H1 (cell line): ENCODE data around the gene LENG1. TPM values are rescaled to one million over a fixed set of nuclear protein-coding genes. Genes with fewer than 3 reads are reported as not detected.

Experiments used
- EZH2 ChIP-seq: fragments of 200-600 bp; sonication (generic); IDR thresholded peaks from 2 replicates; pipeline ENCODE4 v1.7.1; 2012; ENCODE audit warnings: low read depth, mild to moderate bottlenecking, moderate library complexity, low read length, inconsistent platforms; ENCODE audit not compliant: severe bottlenecking
- KDM1A ChIP-seq: fragments of 200-600, 300-600 bp; sonication (generic); IDR thresholded peaks from 2 replicates; pipeline ENCODE4 v1.7.1; 2016; ENCODE audit warnings: mild to moderate bottlenecking, low read length, borderline replicate concordance
- NANOG ChIP-seq: IDR thresholded peaks from 2 replicates; pipeline ENCODE4 v1.6.1; 2011; ENCODE audit warnings: low read length, low read depth, mild to moderate bottlenecking, inconsistent platforms; ENCODE audit not compliant: insufficient read depth, poor library complexity, severe bottlenecking
- RAD21 ChIP-seq, 2 experiments: IDR thresholded peaks in 1 of 2; conservative IDR thresholded peaks in 1 of 2; 2 replicates each; pipeline ENCODE4 v1.6.1; 2011; ENCODE audit warnings: low read depth in 2 of 2, low read length in 2 of 2, improper control_type of control experiment in 1 of 2, inconsistent platforms in 1 of 2, mild to moderate bottlenecking in 1 of 2, moderate library complexity in 1 of 2
- SP2 ChIP-seq: IDR thresholded peaks from 2 replicates; pipeline ENCODE4 v1.6.1; 2012; ENCODE audit warnings: mild to moderate bottlenecking, low read length, inconsistent platforms
- SRF ChIP-seq: IDR thresholded peaks from 2 replicates; pipeline ENCODE4 v1.6.1; 2011; ENCODE audit warnings: mild to moderate bottlenecking, low read depth, low read length, moderate library complexity
- polyA plus RNA-seq, 7 experiments: library from polyadenylated mRNA; depleted of rRNA in 3 of 7; stranded (reverse) in 5 of 7; unstranded in 2 of 7; fragments of >200 nt in 5 of 7; fragments of 200-250 nt in 2 of 7; gene quantifications; 1 replicate in 5 of 7; 2 replicates in 1 of 7; 4 replicates in 1 of 7; pipeline versions ENCODE4 v1.2.1 to v1.2.3, GENCODE V29; 2011 to 2013; ENCODE audit warnings: missing spikeins in 2 of 7, mixed read lengths in 2 of 7
- total RNA-seq: library from RNA; stranded (reverse); fragmentation: NEBNext Ultra II Directional; extraction: Animal tissue kit (Norgen Biotek cat#: 25700); gene quantifications from 2 replicates; pipeline ENCODE4 v1.2.1, GENCODE V29; 2021
- TF ChIP-seq, protein P1 (sequence below): fragments of 300-600 bp; sonication (generic); IDR thresholded peaks from 2 replicates; pipeline ENCODE4 v1.7.1; 2012; ENCODE audit warnings: low read length, moderate library complexity, mild to moderate bottlenecking, inconsistent platforms; ENCODE audit not compliant: insufficient replicate concordance
- TF ChIP-seq, protein P2 (sequence below): IDR thresholded peaks from 2 replicates; pipeline ENCODE4 v1.6.1; 2012; ENCODE audit warnings: low read length, inconsistent platforms

LENG1 gene
- total and polyA plus RNA-seq, 2 of the 8 experiments (the other 6 are each of a cell fraction or from before 2014, with no cell fraction given): 1.2 to 4.4 TPM

DNA sequence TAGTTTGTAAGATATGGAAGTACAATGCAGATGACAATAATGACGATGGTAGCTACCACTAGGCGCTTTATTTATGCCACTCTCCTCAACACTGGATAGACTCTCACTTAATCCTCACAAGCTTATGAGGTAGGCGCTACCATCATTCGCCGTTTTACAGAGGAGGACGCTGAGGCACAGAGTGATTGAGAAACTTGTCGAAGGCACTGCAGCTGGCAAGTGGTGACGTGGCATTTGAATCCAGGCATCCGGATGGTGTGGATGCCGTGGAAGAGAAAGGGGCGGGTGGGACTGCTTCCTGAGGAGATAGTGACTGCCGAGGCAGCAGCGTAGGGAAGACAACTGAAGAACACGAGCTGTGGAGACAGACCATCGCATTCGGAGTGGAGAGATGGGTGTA, 39.9 kb upstream of the LENG1 start (continued):
- TF ChIP-seq, protein P1, sequence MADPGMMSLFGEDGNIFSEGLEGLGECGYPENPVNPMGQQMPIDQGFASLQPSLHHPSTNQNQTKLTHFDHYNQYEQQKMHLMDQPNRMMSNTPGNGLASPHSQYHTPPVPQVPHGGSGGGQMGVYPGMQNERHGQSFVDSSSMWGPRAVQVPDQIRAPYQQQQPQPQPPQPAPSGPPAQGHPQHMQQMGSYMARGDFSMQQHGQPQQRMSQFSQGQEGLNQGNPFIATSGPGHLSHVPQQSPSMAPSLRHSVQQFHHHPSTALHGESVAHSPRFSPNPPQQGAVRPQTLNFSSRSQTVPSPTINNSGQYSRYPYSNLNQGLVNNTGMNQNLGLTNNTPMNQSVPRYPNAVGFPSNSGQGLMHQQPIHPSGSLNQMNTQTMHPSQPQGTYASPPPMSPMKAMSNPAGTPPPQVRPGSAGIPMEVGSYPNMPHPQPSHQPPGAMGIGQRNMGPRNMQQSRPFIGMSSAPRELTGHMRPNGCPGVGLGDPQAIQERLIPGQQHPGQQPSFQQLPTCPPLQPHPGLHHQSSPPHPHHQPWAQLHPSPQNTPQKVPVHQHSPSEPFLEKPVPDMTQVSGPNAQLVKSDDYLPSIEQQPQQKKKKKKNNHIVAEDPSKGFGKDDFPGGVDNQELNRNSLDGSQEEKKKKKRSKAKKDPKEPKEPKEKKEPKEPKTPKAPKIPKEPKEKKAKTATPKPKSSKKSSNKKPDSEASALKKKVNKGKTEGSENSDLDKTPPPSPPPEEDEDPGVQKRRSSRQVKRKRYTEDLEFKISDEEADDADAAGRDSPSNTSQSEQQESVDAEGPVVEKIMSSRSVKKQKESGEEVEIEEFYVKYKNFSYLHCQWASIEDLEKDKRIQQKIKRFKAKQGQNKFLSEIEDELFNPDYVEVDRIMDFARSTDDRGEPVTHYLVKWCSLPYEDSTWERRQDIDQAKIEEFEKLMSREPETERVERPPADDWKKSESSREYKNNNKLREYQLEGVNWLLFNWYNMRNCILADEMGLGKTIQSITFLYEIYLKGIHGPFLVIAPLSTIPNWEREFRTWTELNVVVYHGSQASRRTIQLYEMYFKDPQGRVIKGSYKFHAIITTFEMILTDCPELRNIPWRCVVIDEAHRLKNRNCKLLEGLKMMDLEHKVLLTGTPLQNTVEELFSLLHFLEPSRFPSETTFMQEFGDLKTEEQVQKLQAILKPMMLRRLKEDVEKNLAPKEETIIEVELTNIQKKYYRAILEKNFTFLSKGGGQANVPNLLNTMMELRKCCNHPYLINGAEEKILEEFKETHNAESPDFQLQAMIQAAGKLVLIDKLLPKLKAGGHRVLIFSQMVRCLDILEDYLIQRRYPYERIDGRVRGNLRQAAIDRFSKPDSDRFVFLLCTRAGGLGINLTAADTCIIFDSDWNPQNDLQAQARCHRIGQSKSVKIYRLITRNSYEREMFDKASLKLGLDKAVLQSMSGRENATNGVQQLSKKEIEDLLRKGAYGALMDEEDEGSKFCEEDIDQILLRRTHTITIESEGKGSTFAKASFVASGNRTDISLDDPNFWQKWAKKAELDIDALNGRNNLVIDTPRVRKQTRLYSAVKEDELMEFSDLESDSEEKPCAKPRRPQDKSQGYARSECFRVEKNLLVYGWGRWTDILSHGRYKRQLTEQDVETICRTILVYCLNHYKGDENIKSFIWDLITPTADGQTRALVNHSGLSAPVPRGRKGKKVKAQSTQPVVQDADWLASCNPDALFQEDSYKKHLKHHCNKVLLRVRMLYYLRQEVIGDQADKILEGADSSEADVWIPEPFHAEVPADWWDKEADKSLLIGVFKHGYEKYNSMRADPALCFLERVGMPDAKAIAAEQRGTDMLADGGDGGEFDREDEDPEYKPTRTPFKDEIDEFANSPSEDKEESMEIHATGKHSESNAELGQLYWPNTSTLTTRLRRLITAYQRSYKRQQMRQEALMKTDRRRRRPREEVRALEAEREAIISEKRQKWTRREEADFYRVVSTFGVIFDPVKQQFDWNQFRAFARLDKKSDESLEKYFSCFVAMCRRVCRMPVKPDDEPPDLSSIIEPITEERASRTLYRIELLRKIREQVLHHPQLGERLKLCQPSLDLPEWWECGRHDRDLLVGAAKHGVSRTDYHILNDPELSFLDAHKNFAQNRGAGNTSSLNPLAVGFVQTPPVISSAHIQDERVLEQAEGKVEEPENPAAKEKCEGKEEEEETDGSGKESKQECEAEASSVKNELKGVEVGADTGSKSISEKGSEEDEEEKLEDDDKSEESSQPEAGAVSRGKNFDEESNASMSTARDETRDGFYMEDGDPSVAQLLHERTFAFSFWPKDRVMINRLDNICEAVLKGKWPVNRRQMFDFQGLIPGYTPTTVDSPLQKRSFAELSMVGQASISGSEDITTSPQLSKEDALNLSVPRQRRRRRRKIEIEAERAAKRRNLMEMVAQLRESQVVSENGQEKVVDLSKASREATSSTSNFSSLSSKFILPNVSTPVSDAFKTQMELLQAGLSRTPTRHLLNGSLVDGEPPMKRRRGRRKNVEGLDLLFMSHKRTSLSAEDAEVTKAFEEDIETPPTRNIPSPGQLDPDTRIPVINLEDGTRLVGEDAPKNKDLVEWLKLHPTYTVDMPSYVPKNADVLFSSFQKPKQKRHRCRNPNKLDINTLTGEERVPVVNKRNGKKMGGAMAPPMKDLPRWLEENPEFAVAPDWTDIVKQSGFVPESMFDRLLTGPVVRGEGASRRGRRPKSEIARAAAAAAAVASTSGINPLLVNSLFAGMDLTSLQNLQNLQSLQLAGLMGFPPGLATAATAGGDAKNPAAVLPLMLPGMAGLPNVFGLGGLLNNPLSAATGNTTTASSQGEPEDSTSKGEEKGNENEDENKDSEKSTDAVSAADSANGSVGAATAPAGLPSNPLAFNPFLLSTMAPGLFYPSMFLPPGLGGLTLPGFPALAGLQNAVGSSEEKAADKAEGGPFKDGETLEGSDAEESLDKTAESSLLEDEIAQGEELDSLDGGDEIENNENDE: no peak
- TF ChIP-seq, protein P2, sequence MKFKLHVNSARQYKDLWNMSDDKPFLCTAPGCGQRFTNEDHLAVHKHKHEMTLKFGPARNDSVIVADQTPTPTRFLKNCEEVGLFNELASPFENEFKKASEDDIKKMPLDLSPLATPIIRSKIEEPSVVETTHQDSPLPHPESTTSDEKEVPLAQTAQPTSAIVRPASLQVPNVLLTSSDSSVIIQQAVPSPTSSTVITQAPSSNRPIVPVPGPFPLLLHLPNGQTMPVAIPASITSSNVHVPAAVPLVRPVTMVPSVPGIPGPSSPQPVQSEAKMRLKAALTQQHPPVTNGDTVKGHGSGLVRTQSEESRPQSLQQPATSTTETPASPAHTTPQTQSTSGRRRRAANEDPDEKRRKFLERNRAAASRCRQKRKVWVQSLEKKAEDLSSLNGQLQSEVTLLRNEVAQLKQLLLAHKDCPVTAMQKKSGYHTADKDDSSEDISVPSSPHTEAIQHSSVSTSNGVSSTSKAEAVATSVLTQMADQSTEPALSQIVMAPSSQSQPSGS: no peak
- TF ChIP-seq KDM1A (no peak), NANOG (no peak), SRF (no peak), RAD21 (IDR thresholded peaks at IDR 0.05 in 1 of 2, conservative IDR thresholded peaks at IDR 0.05 in 1 of 2; ENCODE audit: low read depth in 2 of 2, low read length in 2 of 2) (no peak), SP2 (no peak), EZH2 (no peak)
